ENCODE measurements around the gene MMP20. TPM values are rescaled to one million over a fixed set of nuclear protein-coding genes. Genes with fewer than 3 reads are reported as not detected.

MMP20 gene
- total and polyA plus RNA-seq, 2 of the 13 experiments (the other 11 are each of a cell fraction or from before 2014, with no cell fraction given): 0.05 TPM; not detected in 1

DNA sequence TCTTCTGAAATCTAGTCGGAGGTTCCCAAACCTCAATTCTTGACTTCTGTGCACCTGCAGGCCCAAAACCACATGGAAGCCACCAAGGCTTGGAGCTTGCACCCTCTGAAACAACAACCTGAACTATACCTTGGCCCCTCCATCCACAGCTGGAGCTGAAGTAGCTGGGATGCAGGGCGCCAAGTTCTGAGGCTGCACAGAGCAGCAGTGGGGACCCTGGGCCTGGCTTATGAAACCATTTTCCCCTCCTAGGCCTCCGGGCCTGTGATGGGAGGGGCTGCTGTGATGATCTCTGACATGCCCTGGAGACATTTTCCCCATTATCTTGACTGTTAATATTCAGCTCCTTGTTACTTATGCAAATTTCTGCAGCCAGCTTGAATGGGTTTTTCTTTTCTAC, 56.3 kb downstream of the MMP20 start:
- Histone ChIP-seq H3K9ac (ENCODE audit: insufficient read depth, low read depth, low read length) (no peak overlapping the region), H2AFZ (ENCODE audit: low read length) (no peak overlapping the region), H3K27me3 (ENCODE audit: control insufficient read depth in 1 of 2, insufficient read depth in 2 of 2, low read length in 2 of 2) (no peaks in the 10 kb centered on the region), H3K4me2 (ENCODE audit: low read depth, low read length) (no peak overlapping the region), H3K4me3 (replicated peaks in 1 of 3; ENCODE audit: insufficient read depth in 1 of 3, low read depth in 2 of 3, low read length in 3 of 3) (no peak overlapping the region), H3K36me3 (replicated peaks in 1 of 2; ENCODE audit: control insufficient read depth in 1 of 2, insufficient read depth in 2 of 2, low read length in 2 of 2) (no peaks in the 10 kb centered on the region), H3K4me1 (ENCODE audit: insufficient read depth, low read length) (no peaks in the 10 kb centered on the region), H3K9me3 (ENCODE audit: low read length) (peaks cover 10% of the 10 kb centered on the region; the same call in 1 of the 2 replicates), H4K20me1 (ENCODE audit: insufficient read depth, low read length) (no peaks in the 10 kb centered on the region), H3K79me2 (ENCODE audit: insufficient read depth, low read length) (no peaks in the 10 kb centered on the region), H3K27ac (ENCODE audit: extremely low read length, insufficient read depth, low read length) (no peak overlapping the region)
- POLR2A ChIA-PET: no interaction called here
- ATAC-seq: no peak
- CTCF ChIA-PET (ENCODE audit: low intra/inter-chr PET ratio, low total read pairs): no interaction called here
- no peak for FAIRE-seq
- no TSS peak for BruUV-seq (replicated peaks)
- intact Hi-C loops (cut with micrococcal nuclease; ENCODE audit: unreplicated experiment) (no loop called here), in situ Hi-C loops (cut with HindIII; ENCODE audit: extremely low pct_ligation_motif_present, low pct_unique_long_range_greater_than_20kb) (no loop called here)
- 83% methylated on average over 2 of the region's 3 CpGs for WGBS (ENCODE audit: low lambda C conversion rate)
- DNase-seq (ENCODE audit: low spot score): no peak
- TF ChIP-seq, protein P1, sequence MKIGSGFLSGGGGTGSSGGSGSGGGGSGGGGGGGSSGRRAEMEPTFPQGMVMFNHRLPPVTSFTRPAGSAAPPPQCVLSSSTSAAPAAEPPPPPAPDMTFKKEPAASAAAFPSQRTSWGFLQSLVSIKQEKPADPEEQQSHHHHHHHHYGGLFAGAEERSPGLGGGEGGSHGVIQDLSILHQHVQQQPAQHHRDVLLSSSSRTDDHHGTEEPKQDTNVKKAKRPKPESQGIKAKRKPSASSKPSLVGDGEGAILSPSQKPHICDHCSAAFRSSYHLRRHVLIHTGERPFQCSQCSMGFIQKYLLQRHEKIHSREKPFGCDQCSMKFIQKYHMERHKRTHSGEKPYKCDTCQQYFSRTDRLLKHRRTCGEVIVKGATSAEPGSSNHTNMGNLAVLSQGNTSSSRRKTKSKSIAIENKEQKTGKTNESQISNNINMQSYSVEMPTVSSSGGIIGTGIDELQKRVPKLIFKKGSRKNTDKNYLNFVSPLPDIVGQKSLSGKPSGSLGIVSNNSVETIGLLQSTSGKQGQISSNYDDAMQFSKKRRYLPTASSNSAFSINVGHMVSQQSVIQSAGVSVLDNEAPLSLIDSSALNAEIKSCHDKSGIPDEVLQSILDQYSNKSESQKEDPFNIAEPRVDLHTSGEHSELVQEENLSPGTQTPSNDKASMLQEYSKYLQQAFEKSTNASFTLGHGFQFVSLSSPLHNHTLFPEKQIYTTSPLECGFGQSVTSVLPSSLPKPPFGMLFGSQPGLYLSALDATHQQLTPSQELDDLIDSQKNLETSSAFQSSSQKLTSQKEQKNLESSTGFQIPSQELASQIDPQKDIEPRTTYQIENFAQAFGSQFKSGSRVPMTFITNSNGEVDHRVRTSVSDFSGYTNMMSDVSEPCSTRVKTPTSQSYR (CRISPR knock-in tag; IDR thresholded peaks at IDR 0.05; ENCODE audit: borderline replicate concordance): no peak
- TF ChIP-seq ZNF609 (CRISPR knock-in tag; IDR thresholded peaks at IDR 0.05; ENCODE audit: borderline replicate concordance) (no peak), ZNF292 (CRISPR knock-in tag; IDR thresholded peaks at IDR 0.05; ENCODE audit: borderline replicate concordance, low read depth) (no peak), ZSCAN20 (CRISPR knock-in tag; IDR thresholded peaks at IDR 0.05; ENCODE audit: borderline replicate concordance) (no peak), SUZ12 (IDR thresholded peaks at IDR 0.05; ENCODE audit: low read depth, low read length) (no peak), IRF2 (CRISPR knock-in tag; IDR thresholded peaks at IDR 0.05) (no peak), ZBTB10 (CRISPR knock-in tag; IDR thresholded peaks at IDR 0.05; ENCODE audit: borderline replicate concordance) (no peak)

All from HepG2 (cell line).